Kidney (tissue), 14 donors: ENCODE results near the gene ELOVL1. TPM values are rescaled to one million over a fixed set of nuclear protein-coding genes. Genes with fewer than 3 reads are reported as not detected.
"Not testable (repeated sequence)": the region's sequence is repeated elsewhere in the genome, so short reads cannot be mapped to it uniquely, and the experiment has no call there.

ENCODE experiments used
- DNase-seq, 5 donors: peaks; one replicate each; pipeline ENCODE4 v3.0.0-alpha.2; 2013 to 2020
- FAIRE-seq: peaks from 2 replicates; lab custom pipeline; 2012; peaks lifted over from hg19 to GRCh38; lab: Jason Lieb, UNC
- H3K27ac ChIP-seq, 2 donors: one replicate each; pipeline ENCODE4 v1.7.0; 2013; ENCODE audit warnings: low read depth in 2 of 2, low read length in 2 of 2, inconsistent platforms in 1 of 2
- H3K27me3 ChIP-seq: one replicate; pipeline ENCODE4 v1.7.1; 2013; ENCODE audit warnings: low read length, inconsistent platforms; ENCODE audit not compliant: control insufficient read depth, insufficient read depth
- H3K36me3 ChIP-seq, 3 donors: one replicate each; pipeline versions ENCODE4 v1.7.0 to v1.7.1; 2013; ENCODE audit warnings: low read length in 3 of 3, control low read depth in 1 of 3, inconsistent platforms in 1 of 3; ENCODE audit not compliant: insufficient read depth in 3 of 3, control insufficient read depth in 2 of 3
- H3K4me1 ChIP-seq, 3 donors: one replicate each; pipeline versions ENCODE4 v1.7.0 to v1.7.1; 2013; ENCODE audit warnings: low read length in 3 of 3, inconsistent platforms in 1 of 3, low read depth in 1 of 3; ENCODE audit not compliant: control insufficient read depth in 2 of 3, insufficient read depth in 2 of 3
- H3K4me3 ChIP-seq, 3 donors: one replicate each; pipeline versions ENCODE4 v1.7.0 to v1.8.1; 2013; ENCODE audit warnings: low read length in 3 of 3, control low read depth in 1 of 3, inconsistent platforms in 1 of 3
- H3K9ac ChIP-seq, 3 donors: one replicate each; pipeline versions ENCODE4 v1.7.0 to v1.7.1; 2013; ENCODE audit warnings: low read length in 3 of 3, control low read depth in 1 of 3, inconsistent platforms in 1 of 3
- H3K9me3 ChIP-seq, 3 donors: one replicate each; pipeline versions ENCODE4 v1.7.0 to v1.7.1; 2013; ENCODE audit warnings: low read length in 3 of 3, control low read depth in 1 of 3, inconsistent platforms in 1 of 3; ENCODE audit not compliant: control insufficient read depth in 2 of 3, insufficient read depth in 1 of 3
- CTCF ChIP-seq: IDR thresholded peaks from 3 replicates; pipeline ENCODE4 v1.5.1; 2012; ENCODE audit warnings: mild to moderate bottlenecking, moderate library complexity, borderline replicate concordance; ENCODE audit not compliant: insufficient read depth; ENCODE audit errors: extremely low read depth
- intact Hi-C: fragments of 100-400 bp; cut with DNase I; formaldehyde crosslinking; loops from one replicate; pipeline ENCODE4 v1.11.1; 2022
- polyA plus RNA-seq: library from polyadenylated mRNA; stranded (reverse); fragments of 350-450 nt; fragmentation: Illumina TruSeq; extraction: RNeasy Lipid Tissue Mini Kit (QIAGEN cat#74804); gene quantifications from one replicate; pipeline ENCODE4 v1.2.3, GENCODE V29; 2014; ENCODE audit warnings: low read depth, low replicate concordance; ENCODE audit not compliant: insufficient read depth
- total RNA-seq: library from RNA; stranded (reverse); fragmentation: NEBNext Ultra II Directional; extraction: Animal tissue kit (Norgen Biotek cat#: 25700); gene quantifications from one replicate; pipeline ENCODE4 v1.2.1, GENCODE V29; 2021
- donor health status: control.
- donor health status: control.
- donor health status: control.
- donor health status: control.
- donor health status: control.
- donor health status: DM: yes; HTN: yes; CAD: no.
- donor health status: Normal renal cell carcinoma (clear cell type).

ELOVL1 gene
- total and polyA plus RNA-seq, 2 donors from 2014 or later: 85.1 to 86.0 TPM

DNA sequence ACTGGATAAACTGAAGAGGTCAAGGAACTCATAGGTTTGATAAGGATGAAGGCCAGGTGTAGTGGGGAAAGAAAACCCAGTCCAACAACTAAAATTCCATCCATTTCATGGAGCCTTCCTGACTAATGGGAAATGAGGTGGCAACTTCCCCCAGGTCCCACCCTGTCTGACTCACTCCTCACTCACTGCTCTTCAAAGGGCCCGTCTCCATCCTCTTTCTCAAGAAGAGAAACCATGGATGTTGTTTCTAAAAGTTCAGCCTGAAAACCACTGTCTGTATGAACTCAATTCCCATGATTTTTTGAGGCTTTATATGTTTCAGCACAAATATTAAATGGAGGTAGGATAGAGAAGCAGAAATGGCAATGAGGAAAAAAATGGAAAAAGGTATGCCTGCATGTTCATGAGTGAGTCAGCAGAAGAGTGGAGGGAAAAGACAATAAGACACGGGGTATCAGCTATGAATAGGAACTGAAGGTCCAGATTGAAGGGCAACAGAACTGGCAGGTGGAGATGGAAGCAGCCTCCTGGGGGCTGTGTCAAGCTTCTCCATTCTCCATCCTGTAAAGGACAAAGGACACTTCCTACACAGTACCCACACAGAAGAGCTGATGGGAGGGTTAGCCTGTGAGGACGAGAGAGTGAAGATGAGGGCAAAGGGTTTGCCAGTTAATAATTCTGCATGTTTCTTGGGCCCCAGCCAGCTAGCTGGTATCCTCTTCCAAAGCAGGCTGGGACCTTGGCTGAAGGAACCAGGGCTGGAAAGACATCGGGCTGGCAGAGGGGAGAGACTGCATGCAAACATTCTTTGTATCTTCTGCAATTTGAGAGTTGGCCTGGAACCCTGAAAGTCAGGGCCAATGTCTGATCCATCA lies 5.5 kb upstream of the ELOVL1 start:
- peak; percentile 37 for FAIRE-seq
- no peaks in the 10 kb centered on the region for H3K27me3 ChIP-seq

DNA sequence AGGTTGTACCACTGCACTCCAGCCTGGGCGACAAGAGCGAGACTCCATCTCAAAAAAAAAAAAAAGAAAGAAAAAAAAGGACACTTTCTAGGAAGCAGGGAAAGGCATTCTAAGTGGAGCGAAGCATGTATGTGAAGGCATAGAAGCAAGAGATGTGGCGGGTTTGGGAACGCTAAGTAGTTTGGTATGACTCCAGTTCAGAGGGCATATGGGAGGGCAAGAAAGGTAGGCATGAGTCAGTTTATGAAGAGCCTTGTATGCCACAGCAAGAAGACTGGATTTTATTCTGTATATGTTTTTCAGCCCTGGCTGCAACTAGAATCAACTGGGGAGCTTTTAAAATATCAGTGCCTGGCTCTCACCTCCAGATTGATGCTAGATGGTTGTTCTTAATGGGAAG lies 4.4 kb upstream of the ELOVL1 start:
- Histone ChIP-seq H3K27ac (no peak overlapping the region), H3K27me3 (no peaks in the 10 kb centered on the region), H3K9ac (no peak overlapping the region), H3K36me3 (peaks cover 0 to 5% (median 2%) of the 10 kb centered on the region in 3 donors), H3K4me1 (peaks cover 0 to 11% (median 10%) of the 10 kb centered on the region in 3 donors), H3K9me3 (no peaks in the 10 kb centered on the region), H3K4me3 (no peak overlapping the region)
- FAIRE-seq: no peak
- TF ChIP-seq CTCF: no peak
- intact Hi-C loops: no loop called here
- no peak for DNase-seq

More for the DNA sequence above, 5.5 kb upstream of the ELOVL1 start:
- Histone ChIP-seq H3K4me1 (peaks cover 0 to 11% (median 8%) of the 10 kb centered on the region in 3 donors), H3K9ac (no peak overlapping the region), H3K27ac (no peak overlapping the region), H3K36me3 (peaks cover 0 to 5% (median 2%) of the 10 kb centered on the region in 3 donors), H3K4me3 (no peak overlapping the region), H3K9me3 (no peaks in the 10 kb centered on the region)
- DNase-seq: peak in 1 of 5 donors; percentile 37
- no peak for TF ChIP-seq CTCF
- intact Hi-C loops: no loop called here

DNA sequence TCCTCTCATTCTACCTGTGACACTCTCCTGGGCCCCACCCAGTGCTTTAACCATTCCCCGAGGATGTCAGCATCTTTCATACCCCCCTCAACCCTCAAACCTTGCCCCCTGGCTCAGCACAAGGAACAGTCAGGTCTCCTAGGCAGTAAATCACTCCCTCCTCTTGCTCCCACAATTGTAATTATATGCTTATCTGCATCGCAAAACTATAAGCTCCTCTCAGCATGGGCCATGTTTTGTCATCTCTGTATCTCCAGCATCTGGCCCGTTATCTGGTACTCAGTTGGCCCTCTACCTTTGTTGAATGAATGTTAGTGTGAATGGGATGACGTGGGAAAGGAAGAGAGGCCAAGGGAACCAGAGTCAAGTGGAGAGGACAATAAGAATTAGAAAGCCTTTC lies 2.8 kb upstream of the ELOVL1 start:
- Histone ChIP-seq H3K9me3 (no peaks in the 10 kb centered on the region), H3K36me3 (peaks cover 0 to 5% (median 0%) of the 10 kb centered on the region in 3 donors), H3K27me3 (no peaks in the 10 kb centered on the region), H3K27ac (no peak overlapping the region), H3K9ac (no peak overlapping the region), H3K4me1 (peaks cover 0 to 22% (median 16%) of the 10 kb centered on the region in 3 donors), H3K4me3 (no peak overlapping the region)
- DNase-seq (no peak), FAIRE-seq (no peak)
- TF ChIP-seq CTCF: no peak
- intact Hi-C loops: no loop called here

- peaks cover 0 to 13% (median 3%) of the 10 kb centered on the region in 3 donors for H3K36me3 ChIP-seq
- FAIRE-seq, intact Hi-C loops, H3K27me3 ChIP-seq, H3K27ac ChIP-seq, DNase-seq, H3K4me3 ChIP-seq, H3K9me3 ChIP-seq, H3K9ac ChIP-seq: not testable (repeated sequence)
- peaks cover 0 to 22% (median 16%) of the 10 kb centered on the region in 3 donors for H3K4me1 ChIP-seq
Measured at GRCh38 chr1:43369779-43370178, 2.0 kb upstream of the ELOVL1 start.
